Body of pancreas (tissue), 4 donors: ENCODE data around the gene ACSL3.

Experiments used
- CTCF ChIP-seq, 7 experiments: fragments of 450-650 bp in 4 of 7; fragments of 200-600 bp in 3 of 7; sonication (generic) in 3 of 7; IDR thresholded peaks; one replicate each; pipeline ENCODE4 v1.5.1; 2016 to 2019; ENCODE audit warnings: antibody characterized with exemption in 7 of 7
- POLR2A ChIP-seq, 3 donors: fragments of 450-650 bp; IDR thresholded peaks; one replicate each; pipeline ENCODE4 v1.6.1; 2016; ENCODE audit warnings: antibody characterized with exemption in 3 of 3, mild to moderate bottlenecking in 2 of 3

GRCh38 chr2:222862909-222863544 is 2.2 kb downstream of the ACSL3 start:
- TF ChIP-seq CTCF (IDR thresholded peaks at IDR 0.05), result no peak
- no peak for TF ChIP-seq POLR2A (IDR thresholded peaks at IDR 0.05)
